Measurements from ENCODE around the gene HNRNPA3.

GRCh38 chr2:177245010-177245422 lies 32.4 kb downstream of the HNRNPA3 start:
- TF ChIP-seq, protein P1, sequence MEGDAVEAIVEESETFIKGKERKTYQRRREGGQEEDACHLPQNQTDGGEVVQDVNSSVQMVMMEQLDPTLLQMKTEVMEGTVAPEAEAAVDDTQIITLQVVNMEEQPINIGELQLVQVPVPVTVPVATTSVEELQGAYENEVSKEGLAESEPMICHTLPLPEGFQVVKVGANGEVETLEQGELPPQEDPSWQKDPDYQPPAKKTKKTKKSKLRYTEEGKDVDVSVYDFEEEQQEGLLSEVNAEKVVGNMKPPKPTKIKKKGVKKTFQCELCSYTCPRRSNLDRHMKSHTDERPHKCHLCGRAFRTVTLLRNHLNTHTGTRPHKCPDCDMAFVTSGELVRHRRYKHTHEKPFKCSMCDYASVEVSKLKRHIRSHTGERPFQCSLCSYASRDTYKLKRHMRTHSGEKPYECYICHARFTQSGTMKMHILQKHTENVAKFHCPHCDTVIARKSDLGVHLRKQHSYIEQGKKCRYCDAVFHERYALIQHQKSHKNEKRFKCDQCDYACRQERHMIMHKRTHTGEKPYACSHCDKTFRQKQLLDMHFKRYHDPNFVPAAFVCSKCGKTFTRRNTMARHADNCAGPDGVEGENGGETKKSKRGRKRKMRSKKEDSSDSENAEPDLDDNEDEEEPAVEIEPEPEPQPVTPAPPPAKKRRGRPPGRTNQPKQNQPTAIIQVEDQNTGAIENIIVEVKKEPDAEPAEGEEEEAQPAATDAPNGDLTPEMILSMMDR (conservative IDR thresholded peaks at IDR 0.05) = no peak
- TF ChIP-seq EZH2 (IDR thresholded peaks at IDR 0.05; ENCODE audit: low read depth) = no peak

Measured in PC-9 (cell line).